GM06990 (cell line): Measurements from ENCODE around the gene SORCS1.

Experiments used
- DNase-seq: peaks from one replicate; pipeline ENCODE4 v3.0.0-alpha.2; 2011; ENCODE audit not compliant: insufficient read length; ENCODE audit errors: extremely low read depth
- H3K27me3 ChIP-seq: replicated peaks from 2 replicates; pipeline ENCODE4 v1.6.0; 2011; ENCODE audit warnings: low read length; ENCODE audit not compliant: control insufficient read depth, insufficient read depth
- H3K36me3 ChIP-seq: 2 replicates; pipeline ENCODE4 v1.5.1; 2011; ENCODE audit warnings: low read length; ENCODE audit not compliant: control insufficient read depth, insufficient read depth
- H3K4me3 ChIP-seq: replicated peaks from 2 replicates; pipeline ENCODE4 v1.5.1; 2011; ENCODE audit warnings: low read depth, mild to moderate bottlenecking, control low read depth, low read length
- TF ChIP-seq, protein P1 (sequence below): IDR thresholded peaks from 2 replicates; pipeline ENCODE4 v1.5.1; 2011; ENCODE audit warnings: low read length, control low read depth, mild to moderate bottlenecking, inconsistent platforms; ENCODE audit not compliant: insufficient read depth, poor library complexity, severe bottlenecking

SORCS1 gene

DNA sequence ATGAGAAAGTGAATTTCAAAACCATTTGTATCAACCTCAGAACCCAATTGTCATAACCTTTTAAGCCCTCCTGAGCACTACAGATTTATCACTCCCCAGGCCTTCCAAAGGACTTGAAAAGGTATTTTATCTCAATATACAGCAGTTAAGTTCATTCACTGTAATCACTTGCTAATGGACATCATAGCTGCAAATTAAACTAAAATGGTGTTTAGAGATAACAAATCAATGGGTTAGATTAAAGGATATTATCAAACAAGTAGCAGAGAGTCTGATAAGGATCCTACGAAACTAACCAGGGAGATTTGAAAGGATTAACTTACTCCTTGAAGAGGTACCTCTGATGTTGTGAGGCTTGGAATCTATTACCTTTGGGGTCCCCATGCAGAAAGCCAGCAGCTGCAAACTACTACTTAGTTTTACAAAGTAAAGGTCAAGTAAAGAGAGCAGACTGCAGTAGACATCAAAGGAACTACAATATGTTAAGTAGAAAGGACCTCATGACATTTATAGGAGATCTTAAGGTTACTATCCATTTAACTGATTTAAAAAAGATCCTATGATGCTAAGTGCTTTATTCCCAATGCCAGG, 359.4 kb downstream of the SORCS1 start:
- Histone ChIP-seq H3K36me3 (no peaks in the 10 kb centered on the region), H3K4me3 (no peak overlapping the region), H3K27me3 (no peaks in the 10 kb centered on the region)
- TF ChIP-seq, protein P1, sequence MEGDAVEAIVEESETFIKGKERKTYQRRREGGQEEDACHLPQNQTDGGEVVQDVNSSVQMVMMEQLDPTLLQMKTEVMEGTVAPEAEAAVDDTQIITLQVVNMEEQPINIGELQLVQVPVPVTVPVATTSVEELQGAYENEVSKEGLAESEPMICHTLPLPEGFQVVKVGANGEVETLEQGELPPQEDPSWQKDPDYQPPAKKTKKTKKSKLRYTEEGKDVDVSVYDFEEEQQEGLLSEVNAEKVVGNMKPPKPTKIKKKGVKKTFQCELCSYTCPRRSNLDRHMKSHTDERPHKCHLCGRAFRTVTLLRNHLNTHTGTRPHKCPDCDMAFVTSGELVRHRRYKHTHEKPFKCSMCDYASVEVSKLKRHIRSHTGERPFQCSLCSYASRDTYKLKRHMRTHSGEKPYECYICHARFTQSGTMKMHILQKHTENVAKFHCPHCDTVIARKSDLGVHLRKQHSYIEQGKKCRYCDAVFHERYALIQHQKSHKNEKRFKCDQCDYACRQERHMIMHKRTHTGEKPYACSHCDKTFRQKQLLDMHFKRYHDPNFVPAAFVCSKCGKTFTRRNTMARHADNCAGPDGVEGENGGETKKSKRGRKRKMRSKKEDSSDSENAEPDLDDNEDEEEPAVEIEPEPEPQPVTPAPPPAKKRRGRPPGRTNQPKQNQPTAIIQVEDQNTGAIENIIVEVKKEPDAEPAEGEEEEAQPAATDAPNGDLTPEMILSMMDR, result no peak
- DNase-seq, result no peak

DNA sequence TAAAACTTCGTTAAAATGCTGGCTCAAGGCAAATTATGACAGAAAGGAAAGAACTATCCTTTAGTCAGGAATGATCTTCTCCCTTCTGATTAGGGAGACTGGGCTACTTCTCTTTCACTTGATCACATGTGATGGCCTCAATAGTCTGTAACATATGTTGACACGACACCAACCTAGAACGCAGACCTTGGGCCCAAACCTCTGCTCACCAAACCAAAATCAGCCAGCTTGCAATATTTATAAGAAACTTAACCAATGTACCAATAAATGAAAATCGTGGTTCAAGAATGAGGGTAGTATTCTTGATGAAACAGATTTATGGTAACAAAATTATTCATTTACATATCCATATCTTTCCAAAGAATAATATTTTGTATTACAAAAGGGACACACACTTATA, 361.6 kb downstream of the SORCS1 start:
- DNase-seq, result no peak
- TF ChIP-seq, protein P1, result no peak
- no peaks in the 10 kb centered on the region for H3K27me3 ChIP-seq
- no peaks in the 10 kb centered on the region for H3K36me3 ChIP-seq
- H3K4me3 ChIP-seq, result no peak overlapping the region

DNA sequence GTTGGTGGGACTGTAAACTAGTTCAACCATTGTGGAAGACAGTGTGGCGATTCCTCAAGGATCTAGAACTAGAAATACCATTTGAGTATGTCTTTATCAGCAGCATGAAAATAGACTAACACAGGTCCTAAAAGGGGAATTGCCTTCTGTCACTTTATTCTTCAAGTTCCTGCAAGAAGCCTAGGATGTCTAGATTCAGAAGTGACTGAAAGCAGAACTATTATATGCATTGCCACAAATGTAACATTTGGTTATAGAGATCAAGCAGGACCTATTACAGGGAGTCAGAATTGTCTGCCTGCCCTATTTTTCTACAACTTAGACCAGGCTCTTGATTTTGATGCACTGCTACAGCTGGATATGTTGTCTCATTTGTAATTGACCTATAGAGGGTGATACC, 364.7 kb downstream of the SORCS1 start:
- no peak overlapping the region for H3K4me3 ChIP-seq
- TF ChIP-seq, protein P1, result no peak
- H3K27me3 ChIP-seq, result no peaks in the 10 kb centered on the region
- no peak for DNase-seq
- no peaks in the 10 kb centered on the region for H3K36me3 ChIP-seq

DNA sequence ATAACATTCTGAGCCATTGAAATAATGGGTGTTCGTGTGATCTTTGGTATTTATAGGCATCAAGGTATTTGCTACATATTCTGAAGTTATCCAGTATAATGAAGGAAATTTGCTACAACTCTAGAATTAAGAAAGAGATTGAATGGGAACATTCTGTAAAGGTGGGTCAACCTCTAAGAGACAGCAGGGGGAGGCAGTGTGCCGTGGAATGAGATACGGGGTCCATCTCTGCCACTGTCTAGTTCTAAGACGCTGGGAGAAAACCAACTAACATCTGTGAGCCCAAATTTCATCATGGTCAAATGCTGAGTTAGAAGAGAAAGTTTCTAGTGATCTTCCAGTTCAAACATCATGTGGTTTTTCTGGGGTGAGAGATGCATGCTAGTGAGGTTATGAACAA, 368.9 kb downstream of the SORCS1 start:
- Histone ChIP-seq H3K27me3 (no peaks in the 10 kb centered on the region), H3K4me3 (no peak overlapping the region), H3K36me3 (no peaks in the 10 kb centered on the region)
- peak; percentile 24 for DNase-seq
- TF ChIP-seq, protein P1, result peak; percentile 69

DNA sequence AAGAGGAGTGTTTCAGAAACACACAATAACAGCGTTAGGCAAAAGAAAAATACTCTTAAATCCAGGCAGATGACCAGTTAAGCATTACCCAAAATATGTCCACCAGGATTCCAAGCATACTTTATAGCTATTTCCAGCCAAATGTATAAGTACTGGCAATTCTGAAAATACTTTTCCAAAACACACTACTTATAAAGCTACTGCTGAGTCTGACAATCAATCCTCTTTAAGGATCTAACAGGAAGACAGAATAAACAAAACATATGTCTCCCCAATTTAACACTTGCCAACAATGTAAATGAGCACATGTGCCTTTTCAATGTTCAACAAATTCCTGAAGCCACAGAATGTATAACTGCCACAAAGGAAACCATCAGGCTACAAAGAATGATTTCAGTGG, 370.9 kb downstream of the SORCS1 start:
- Histone ChIP-seq H3K27me3 (no peaks in the 10 kb centered on the region), H3K4me3 (no peak overlapping the region), H3K36me3 (no peaks in the 10 kb centered on the region)
- TF ChIP-seq, protein P1, result no peak
- no peak for DNase-seq

DNA sequence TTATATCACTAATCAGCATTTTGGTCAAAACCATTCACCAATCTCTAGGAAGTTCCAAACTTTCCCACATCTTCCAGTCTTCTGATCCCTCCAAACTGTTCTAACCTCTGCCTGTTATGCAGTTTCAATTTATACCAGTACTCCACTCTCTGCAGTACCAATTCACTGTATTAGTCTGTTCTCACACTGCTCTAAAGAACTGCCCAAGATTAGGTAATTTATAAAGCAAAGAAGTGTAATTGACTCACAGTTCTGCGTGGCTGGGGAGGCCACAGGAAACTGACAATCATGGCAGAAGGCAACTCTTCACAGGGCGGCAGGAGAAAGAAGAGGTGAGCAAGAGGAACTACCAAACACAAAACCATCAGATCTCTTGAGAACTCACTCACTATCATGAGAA, 374.9 kb downstream of the SORCS1 start:
- Histone ChIP-seq H3K4me3 (no peak overlapping the region), H3K27me3 (no peaks in the 10 kb centered on the region), H3K36me3 (no peaks in the 10 kb centered on the region)
- no peak for DNase-seq
- TF ChIP-seq, protein P1, result no peak
